Left ventricle myocardium inferior (tissue), 1 donor: ENCODE results near the gene PLD5. TPM values are rescaled to one million over a fixed set of nuclear protein-coding genes. Genes with fewer than 3 reads are reported as not detected.

ENCODE experiments used
- DNase-seq: peaks from one replicate; pipeline ENCODE4 v3.0.0-alpha.2; 2020
- H3K27ac ChIP-seq: fragments of 200-600 bp; replicated peaks from 2 replicates; pipeline ENCODE4 v1.8.0; 2021
- H3K27me3 ChIP-seq: fragments of 200-600 bp; 2 replicates; pipeline ENCODE4 v1.8.0; 2021; ENCODE audit warnings: low read depth
- H3K36me3 ChIP-seq: fragments of 200-600 bp; 2 replicates; pipeline ENCODE4 v1.8.0; 2021
- H3K4me1 ChIP-seq: fragments of 200-600 bp; 2 replicates; pipeline ENCODE4 v1.8.0; 2021
- H3K4me3 ChIP-seq: fragments of 200-600 bp; 2 replicates; pipeline ENCODE4 v1.8.0; 2021; ENCODE audit warnings: mild to moderate bottlenecking, moderate library complexity
- H3K9me3 ChIP-seq: fragments of 200-600 bp; replicated peaks from 2 replicates; pipeline ENCODE4 v1.8.0; 2021
- CTCF ChIP-seq: fragments of 200-600 bp; IDR thresholded peaks from 2 replicates; pipeline ENCODE4 v1.8.0; 2021; ENCODE audit warnings: antibody characterized with exemption, mild to moderate bottlenecking, borderline replicate concordance
- intact Hi-C: fragments of 100-400 bp; cut with micrococcal nuclease; formaldehyde crosslinking; loops from one replicate; pipeline ENCODE4 v1.11.0; 2022
- total RNA-seq: library from RNA; stranded (reverse); fragmentation: NEBNext Ultra II Directional; extraction: Animal tissue kit (Norgen Biotek cat#: 25700); gene quantifications from one replicate; pipeline ENCODE4 v1.2.1, GENCODE V29; 2021
- donor health status: DM: no; HTN: yes; CAD: no; lungs with severe emphysema.

The PLD5 gene
- total RNA-seq, 1 donor from 2014 or later: 0.11 TPM

DNA sequence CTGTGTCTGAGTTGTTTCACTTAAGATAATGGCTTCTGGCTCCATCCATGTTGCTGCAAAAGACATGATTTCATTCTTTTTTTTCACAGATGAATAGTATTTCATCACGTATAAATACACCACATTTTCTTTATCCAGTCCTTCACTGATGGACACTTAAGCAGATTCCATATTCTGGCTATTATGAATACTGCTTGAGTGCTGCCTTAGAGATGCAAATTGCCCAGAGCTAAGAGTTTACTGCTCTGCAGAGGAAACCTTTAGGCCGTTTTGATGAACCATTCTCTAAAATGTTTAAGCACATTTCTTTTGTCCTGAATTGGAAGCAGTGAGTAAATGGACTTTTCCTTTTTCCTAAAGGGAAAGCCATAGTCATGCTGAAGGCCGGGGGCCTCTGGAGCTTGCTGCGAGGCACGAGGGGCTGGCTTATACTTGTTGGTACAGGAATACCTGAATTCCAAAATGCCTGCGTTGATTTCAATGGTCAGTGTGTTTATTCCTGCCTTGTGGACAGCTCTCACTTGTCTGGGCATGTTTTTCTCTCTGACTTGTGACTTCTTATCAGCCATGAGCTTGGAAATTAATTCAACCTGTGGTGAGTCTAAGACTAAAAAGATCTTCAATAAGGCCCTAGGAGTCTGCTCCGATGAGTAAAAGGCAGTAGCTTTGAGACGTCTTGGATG, 324.6 kb downstream of the PLD5 start:
- intact Hi-C loops: no loop called here
- H3K4me3 ChIP-seq: no peak overlapping the region
- no peaks in the 10 kb centered on the region for H3K9me3 ChIP-seq
- no peak for TF ChIP-seq CTCF
- DNase-seq: no peak
- H3K27ac ChIP-seq: no peak overlapping the region
- no peaks in the 10 kb centered on the region for H3K4me1 ChIP-seq
- H3K27me3 ChIP-seq: no peaks in the 10 kb centered on the region
- H3K36me3 ChIP-seq: no peaks in the 10 kb centered on the region

GRCh38 chr1:242197907-242198820, 326.3 kb downstream of the PLD5 start:
- Histone ChIP-seq H3K4me3 (no peak overlapping the region), H3K4me1 (no peaks in the 10 kb centered on the region), H3K36me3 (no peaks in the 10 kb centered on the region), H3K9me3 (no peaks in the 10 kb centered on the region), H3K27ac (no peak overlapping the region), H3K27me3 (no peaks in the 10 kb centered on the region)
- TF ChIP-seq CTCF: no peak
- intact Hi-C loops: no loop called here
- no peak for DNase-seq

- no peaks in the 10 kb centered on the region for H3K4me1 ChIP-seq
- no peak overlapping the region for H3K4me3 ChIP-seq
- H3K27me3 ChIP-seq: no peaks in the 10 kb centered on the region
- no peaks in the 10 kb centered on the region for H3K9me3 ChIP-seq
- no peaks in the 10 kb centered on the region for H3K36me3 ChIP-seq
- intact Hi-C loops: no loop called here
- no peak for DNase-seq
- TF ChIP-seq CTCF: no peak
- H3K27ac ChIP-seq: no peak overlapping the region
Measured at GRCh38 chr1:242196914-242197313, 327.6 kb downstream of the PLD5 start.

GRCh38 chr1:242196101-242196500, 328.4 kb downstream of the PLD5 start:
- TF ChIP-seq CTCF: no peak
- H3K4me3 ChIP-seq: no peak overlapping the region
- intact Hi-C loops: no loop called here

GRCh38 chr1:242189591-242189990, 334.9 kb downstream of the PLD5 start:
- Histone ChIP-seq H3K36me3 (no peaks in the 10 kb centered on the region), H3K4me1 (no peaks in the 10 kb centered on the region), H3K4me3 (no peak overlapping the region), H3K9me3 (no peaks in the 10 kb centered on the region), H3K27ac (no peak overlapping the region), H3K27me3 (peaks cover 5% of the 10 kb centered on the region)
- no peak for DNase-seq
- intact Hi-C loops: no loop called here
- TF ChIP-seq CTCF: no peak

More at GRCh38 chr1:242196101-242196500, 328.4 kb downstream of the PLD5 start:
- no peaks in the 10 kb centered on the region for H3K36me3 ChIP-seq
- no peaks in the 10 kb centered on the region for H3K9me3 ChIP-seq
- no peak overlapping the region for H3K27ac ChIP-seq
- DNase-seq: no peak
- no peaks in the 10 kb centered on the region for H3K4me1 ChIP-seq
- no peaks in the 10 kb centered on the region for H3K27me3 ChIP-seq
